AG10803 (cell line): Measurements from ENCODE around the gene CORO7.

Experiments used
- DNase-seq: peaks from one replicate; pipeline ENCODE4 v3.0.0; 2010; ENCODE audit warnings: low read depth
- H3K4me3 ChIP-seq: 2 replicates; pipeline ENCODE4 v1.5.1; 2011; ENCODE audit warnings: mild to moderate bottlenecking, low read length, control low read depth
- TF ChIP-seq, protein P1 (sequence below): conservative IDR thresholded peaks from 2 replicates; pipeline ENCODE4 v1.5.1; 2011; ENCODE audit warnings: mild to moderate bottlenecking, low read length, control low read depth, inconsistent platforms

CORO7 gene

DNA sequence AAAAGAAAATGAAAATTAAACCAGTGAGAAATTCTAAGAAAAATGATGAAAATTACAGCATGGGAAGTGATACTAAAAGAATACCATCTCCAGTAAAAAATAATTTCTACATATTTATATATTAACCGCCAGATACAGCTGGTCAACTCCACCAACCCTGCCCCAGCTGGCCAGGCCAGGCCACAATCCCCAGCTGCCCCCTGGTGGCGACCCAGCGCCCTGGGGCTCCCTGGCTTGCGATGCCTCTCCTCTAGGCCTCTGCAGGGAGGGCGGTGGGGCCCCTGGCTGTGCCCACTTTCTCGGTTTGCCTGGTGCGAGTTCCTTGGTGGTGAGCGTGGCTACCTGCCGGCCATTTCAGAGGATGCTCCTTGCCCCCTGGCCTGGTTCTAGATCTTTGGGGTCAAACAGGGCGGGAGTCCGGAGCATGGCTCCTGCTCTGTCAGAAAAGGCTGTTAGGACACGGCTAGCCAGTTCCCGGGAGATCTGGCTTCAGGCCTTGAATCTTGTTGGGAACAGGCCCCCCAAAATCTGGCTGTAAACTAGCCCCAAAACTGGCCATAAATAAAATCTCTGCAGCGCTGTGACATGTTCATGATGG is 86.0 kb downstream of the CORO7 start:
- H3K4me3 ChIP-seq, result no peak overlapping the region
- TF ChIP-seq, protein P1, sequence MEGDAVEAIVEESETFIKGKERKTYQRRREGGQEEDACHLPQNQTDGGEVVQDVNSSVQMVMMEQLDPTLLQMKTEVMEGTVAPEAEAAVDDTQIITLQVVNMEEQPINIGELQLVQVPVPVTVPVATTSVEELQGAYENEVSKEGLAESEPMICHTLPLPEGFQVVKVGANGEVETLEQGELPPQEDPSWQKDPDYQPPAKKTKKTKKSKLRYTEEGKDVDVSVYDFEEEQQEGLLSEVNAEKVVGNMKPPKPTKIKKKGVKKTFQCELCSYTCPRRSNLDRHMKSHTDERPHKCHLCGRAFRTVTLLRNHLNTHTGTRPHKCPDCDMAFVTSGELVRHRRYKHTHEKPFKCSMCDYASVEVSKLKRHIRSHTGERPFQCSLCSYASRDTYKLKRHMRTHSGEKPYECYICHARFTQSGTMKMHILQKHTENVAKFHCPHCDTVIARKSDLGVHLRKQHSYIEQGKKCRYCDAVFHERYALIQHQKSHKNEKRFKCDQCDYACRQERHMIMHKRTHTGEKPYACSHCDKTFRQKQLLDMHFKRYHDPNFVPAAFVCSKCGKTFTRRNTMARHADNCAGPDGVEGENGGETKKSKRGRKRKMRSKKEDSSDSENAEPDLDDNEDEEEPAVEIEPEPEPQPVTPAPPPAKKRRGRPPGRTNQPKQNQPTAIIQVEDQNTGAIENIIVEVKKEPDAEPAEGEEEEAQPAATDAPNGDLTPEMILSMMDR, result peak; percentile 92
- peak; percentile 62 for DNase-seq

DNA sequence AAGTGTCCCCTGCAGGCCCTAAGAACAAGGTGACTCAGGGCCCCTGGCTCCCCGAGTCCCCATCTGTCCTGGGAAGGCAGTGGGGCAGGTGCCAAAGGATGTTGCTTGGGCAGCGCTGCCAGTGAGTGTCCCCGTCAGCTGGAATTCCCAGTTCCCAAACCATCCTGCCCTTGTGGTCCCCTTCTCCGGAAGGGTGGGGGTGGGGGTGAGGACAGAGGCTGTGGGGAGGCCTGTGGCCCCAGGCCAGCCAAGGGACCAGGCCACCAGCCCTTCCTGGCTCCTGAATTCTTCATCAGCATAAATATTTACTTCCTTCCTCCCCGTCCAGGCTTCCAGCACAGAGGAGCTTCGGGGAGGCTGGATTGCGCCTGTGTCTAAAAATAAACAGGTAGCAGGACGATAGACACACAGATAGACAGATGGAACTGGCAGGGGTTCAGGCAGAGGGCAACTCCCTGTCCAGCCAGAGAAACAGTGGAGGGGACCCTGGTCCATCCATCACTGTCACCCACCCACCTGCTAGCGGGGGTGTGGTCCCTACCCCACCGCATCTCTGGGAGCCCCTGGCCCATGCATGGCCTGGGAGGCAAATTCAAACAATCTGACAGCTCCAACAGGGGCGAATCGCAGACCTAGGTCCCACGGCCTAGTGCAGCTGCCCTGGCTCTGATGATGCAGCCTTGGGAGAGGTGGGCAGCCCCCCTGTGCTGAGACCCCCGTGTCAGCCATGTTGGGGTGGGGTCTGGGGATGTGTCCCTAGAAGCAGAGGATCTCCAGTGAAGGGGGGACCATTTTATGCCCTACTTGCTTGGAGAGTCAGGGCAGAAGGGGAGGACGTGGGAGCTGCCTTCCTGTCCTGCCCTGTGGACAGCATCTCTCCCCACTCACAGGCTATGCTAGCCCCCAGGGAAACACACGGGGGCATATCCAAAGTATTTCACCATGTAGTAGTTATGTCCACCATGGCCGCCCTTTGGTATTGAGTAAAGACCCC is 87.3 kb downstream of the CORO7 start:
- no peak for DNase-seq
- no peak overlapping the region; the same call in 1 of the 2 replicates for H3K4me3 ChIP-seq
- TF ChIP-seq, protein P1, result no peak

DNA sequence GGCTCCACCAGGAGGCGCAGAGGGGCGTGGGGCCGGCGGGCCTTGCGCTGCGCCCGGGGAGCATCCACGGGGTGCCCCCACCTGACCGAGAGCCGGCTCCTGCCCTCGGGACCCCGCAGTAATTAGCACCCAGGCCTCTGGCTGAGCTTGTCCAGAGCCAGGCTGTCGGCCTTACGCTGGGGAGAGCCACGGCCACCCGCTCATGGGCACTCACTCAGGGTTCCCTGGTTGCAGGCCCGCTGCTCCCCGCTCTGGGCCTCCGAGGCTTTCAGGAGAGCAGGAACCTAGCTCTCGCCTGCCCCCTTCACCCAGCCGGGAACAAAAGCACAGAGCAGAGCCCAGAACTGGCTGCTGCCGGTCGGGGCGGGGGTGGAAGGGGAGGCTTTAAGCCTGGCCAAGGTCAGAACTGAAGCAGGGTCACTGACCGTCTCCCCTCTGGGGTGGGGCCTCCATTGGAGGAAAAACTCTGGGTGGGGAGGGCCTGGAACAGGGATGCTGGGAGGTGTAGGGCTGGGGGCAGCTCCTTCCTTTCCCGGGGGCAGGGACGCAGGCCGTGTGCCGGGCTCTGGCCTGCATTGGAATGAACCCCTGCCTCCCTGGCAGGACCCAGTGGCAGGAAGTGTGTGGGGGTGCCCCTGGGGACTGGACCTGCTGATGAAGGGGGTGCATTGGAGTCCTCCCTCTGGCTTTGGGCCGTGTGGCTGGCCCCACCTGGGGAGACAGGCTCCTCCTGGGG is 88.2 kb downstream of the CORO7 start:
- TF ChIP-seq, protein P1, result peak; percentile 61
- peak overlapping the region; percentile 48 for H3K4me3 ChIP-seq
- peak; percentile 72 for DNase-seq

DNA sequence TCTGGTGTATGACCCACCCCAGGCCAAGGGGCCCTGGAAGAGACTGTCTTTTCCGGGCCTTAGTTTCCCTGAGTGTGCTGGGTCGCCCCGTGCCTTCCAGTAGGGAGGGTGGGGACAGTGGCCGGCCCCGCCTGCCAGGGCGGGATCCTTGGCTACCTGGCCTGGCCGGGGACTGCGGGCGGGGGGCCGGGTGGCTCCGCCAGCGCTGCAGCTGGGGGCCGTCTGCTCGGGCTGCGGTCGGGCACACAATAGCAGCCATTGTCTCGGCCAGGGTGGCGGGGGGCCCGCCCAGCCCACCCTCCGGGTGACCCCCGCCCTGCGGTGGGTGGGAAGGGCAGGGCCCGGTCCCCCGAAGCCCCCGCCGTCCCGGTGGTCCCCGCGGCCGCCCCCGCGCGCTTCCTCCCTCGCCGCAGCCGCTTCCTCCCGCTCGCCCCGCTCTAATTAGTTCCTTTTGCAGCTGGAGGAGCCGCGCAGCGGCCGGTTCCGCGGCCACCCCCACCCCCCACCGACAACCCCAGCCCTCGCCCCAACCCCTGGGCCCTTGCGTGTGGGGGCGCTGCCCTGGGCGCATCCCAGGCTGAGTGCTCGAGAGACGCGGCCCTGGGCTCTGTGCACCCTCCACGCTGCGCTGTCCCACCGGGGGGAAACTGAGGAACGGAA is 88.9 kb downstream of the CORO7 start:
- H3K4me3 ChIP-seq, result peak overlapping the region; percentile 48
- no peak for DNase-seq
- TF ChIP-seq, protein P1, result no peak

DNA sequence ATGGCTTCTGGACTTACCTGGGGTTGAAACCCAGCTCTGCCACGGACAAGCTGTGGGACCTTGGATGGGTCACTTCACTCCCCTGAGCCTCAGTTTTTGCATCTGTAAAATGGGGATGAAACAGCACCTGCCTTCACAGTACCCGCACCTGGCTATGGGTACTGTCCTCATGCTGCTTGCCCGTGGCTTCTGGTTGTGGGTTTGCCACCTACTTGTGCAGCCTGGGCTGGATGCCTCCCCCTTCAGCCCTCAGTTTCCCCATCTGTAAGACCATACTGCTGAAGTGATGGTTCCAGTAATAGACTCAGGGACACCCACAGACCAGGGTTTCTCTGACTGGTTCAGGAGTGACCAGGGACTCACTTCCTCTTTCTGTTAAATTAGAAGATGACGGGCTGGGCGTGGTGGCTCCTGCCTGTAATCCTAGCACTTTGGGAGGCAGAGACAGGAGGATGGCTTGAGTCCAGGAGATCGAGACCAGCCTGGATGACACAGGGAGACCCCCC is 91.1 kb downstream of the CORO7 start:
- H3K4me3 ChIP-seq, result no peak overlapping the region
- DNase-seq, result no peak
- TF ChIP-seq, protein P1, result no peak

DNA sequence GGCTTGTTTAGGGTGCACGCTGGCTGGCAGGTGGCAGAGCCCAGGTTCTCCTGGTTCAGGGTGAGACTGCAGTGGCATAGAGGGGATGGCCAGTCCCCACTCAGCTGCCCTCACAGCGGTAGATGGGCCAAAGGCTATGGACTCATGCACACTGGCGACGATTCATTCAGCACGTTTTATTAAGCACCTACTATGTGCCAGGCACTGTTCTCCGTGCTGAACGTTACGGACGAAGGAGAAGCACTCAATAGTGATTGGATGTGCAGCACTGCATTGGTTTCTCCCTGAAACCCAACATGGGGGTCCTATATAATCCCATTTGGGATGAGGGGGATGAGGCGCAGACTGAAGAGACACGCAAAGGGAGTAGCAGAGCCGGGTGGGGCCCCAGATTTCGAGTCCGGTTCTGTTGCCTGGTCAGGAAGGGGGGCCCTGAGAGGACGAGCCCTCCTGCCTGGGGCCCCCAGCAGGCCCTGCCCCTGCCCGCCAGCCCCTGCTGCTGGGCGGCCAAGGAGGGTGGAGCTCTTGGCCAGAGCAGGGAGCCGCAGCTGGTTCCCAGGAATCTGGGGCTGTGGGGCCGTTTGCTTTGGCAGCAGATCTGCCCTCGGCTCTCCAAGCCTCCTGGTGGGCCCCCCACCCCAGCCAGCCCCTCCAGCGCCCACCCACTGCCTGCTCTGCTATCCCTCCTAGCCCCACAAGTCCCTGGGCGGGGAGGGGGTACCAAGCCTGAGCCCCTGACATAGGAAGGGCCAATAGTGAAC is 91.7 kb downstream of the CORO7 start:
- DNase-seq, result no peak
- no peak overlapping the region for H3K4me3 ChIP-seq
- TF ChIP-seq, protein P1, result no peak
